NCI-H2029 treated with DMSO at 0.1 percent for 48 hours (cell line): ENCODE measurements around the gene NUDT12.

Experiments used
- DNase-seq: peaks from one replicate; lab custom pipeline; 2025; lab: John Stamatoyannopoulos, UW

The NUDT12 gene

GRCh38 chr5:103541114-103541513, 21.5 kb downstream of the NUDT12 start:
- no peak for DNase-seq

- no peak for DNase-seq
These were observed 22.9 kb downstream of the NUDT12 start for GRCh38 chr5:103539376-103540330.

GRCh38 chr5:103532086-103532734, 30.4 kb downstream of the NUDT12 start:
- no peak for DNase-seq

DNA sequence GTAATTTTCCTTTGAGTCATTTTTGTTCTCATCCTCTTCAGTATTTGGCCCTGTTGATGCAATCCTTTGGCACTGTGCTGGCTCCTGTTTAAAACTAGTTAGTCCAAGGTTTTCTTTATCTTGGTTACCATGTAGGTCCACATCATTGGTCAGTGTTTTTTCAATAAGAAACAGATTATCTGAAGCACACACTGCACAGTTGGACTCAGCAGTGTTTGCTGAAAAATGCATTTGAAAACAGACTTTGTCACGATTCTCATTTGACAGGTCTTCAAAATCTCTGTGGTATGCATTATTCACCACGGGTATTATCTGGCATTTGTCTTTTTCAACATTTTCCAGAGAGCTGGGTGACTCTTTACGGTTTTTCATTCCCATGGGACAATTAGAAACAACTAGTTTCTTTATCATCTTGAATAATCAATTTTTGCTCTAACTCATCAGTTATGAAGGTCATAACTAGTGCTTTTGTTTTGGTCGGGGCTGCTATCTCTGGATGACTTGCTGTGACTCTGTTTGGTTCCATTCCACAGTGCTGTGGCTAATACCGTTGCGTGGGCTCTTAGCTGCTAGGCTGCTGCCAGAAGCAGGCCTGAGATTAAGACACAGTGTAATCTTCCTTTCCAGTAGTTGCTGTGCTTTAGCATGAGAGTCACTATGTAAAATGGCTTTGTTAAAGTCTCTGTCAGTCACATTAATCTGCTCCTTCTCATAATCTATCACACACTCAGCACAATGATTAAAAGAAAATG, 36.2 kb downstream of the NUDT12 start:
- no peak for DNase-seq

- DNase-seq, result no peak
These were observed 37.2 kb downstream of the NUDT12 start for GRCh38 chr5:103525361-103525760.

DNA sequence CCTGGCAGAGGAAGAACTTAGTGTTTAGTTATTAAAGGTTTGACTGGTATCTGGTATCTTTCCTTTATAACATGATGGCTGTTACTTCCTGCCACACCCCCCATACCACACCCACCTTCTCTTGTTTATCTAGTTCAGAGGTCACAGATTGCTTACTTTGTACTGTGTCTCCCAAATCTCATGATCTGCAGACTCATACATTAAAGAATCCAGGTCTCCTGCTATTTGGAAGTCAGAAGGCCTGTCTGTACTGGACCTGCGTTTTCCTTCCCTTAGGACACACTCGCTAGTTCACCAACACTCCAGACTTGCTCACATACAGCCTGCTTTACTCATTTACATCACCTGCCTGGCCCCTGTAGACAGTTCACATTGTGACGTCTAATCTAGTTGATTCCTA, 39.3 kb downstream of the NUDT12 start:
- no peak for DNase-seq

DNA sequence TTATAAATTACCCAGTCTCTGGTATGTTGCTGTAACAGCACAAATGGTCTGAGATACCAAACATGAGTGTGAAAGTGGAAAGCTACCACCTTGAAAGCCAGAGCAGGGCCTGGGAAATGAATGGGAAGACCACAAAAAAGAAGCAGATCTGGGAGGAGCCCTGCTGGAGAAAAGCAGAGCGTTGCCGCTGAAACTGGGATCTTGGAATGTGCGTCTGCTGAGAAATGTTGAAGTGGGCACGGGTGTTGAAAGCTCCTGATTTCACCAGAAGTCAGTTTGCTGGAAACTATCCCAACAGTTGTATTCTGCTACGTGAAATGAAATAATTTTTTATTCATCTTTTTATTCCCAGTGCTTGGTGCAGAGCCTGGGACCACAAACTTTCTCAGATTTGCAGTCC, 40.0 kb downstream of the NUDT12 start:
- no peak for DNase-seq

- DNase-seq, result no peak
These were observed 43.0 kb downstream of the NUDT12 start for GRCh38 chr5:103519550-103519949.

DNA sequence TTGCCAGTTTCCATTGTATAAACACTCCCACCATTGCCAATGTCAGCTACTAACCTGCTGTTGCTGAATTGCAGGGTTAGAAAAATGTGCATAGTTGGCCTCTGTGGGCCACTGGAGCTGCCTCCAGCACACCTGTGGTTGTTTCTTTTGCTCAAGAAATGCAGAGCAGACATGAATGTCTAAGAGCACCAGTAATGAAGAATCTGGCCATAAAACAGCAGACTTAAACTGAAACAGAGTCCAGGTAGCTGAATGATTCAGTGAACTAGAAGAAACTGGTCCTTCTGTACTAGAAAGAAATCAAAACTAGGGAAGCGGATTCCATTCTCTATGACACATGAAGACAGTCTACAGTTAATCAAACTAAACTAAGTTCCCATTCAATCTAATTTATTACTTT, 48.2 kb downstream of the NUDT12 start:
- no peak for DNase-seq

DNA sequence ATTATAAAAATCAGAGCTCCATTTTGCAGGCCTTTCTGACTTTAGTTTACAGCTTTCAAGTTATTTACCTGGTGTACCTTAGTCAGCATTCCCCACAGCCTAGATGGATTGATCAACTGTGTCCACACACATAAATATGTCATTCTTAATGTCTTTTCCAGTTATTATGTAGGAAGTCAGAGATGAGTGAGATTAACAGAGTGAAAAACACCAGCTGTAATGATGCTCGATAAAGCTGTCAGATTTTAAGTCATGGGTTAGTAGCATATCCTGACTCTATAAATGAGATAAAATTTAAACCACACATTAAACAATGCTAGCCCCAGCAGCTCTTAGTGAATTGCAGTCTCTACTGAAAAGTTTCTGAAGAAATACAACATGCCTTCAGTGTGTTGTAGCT, 48.9 kb downstream of the NUDT12 start:
- DNase-seq, result no peak

DNA sequence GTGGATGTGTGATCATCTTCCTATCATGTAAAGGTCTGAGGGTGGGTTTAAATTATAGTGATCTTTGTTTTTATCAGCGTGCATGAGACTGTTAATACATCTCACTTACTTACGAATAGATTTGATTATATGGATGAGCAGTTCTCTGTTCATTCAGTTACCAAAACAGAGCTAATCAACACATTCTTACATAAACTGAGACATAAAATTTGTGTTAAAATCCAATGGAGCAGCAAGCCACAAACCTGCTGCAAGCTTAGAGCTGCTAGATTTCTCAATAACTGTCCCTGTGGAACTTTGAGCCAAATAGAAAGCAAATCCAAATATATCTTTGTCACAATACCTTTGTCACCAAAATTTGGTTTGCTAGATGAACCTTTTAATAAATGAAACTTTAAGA, 50.1 kb downstream of the NUDT12 start:
- no peak for DNase-seq

DNA sequence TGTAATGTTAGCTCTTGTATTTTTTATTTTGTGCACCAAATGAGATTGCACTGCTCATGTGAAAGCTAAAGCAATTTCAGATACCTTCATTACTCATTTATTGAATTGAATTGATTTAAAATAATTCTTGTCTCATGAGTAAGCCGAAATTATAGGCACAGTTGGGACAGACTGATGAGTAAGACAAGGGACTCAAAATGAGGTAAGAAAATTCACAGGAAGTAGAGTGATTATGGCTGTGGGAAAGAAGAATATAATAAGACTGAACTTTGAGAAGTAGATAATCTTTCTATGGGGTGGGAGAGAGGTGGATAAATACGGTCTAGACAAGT, 51.1 kb downstream of the NUDT12 start:
- no peak for DNase-seq

GRCh38 chr5:103510851-103511553, 51.6 kb downstream of the NUDT12 start:
- DNase-seq, result no peak

GRCh38 chr5:103505581-103506305, 56.8 kb downstream of the NUDT12 start:
- DNase-seq, result no peak

GRCh38 chr5:103503066-103503465, 59.5 kb downstream of the NUDT12 start:
- no peak for DNase-seq

DNA sequence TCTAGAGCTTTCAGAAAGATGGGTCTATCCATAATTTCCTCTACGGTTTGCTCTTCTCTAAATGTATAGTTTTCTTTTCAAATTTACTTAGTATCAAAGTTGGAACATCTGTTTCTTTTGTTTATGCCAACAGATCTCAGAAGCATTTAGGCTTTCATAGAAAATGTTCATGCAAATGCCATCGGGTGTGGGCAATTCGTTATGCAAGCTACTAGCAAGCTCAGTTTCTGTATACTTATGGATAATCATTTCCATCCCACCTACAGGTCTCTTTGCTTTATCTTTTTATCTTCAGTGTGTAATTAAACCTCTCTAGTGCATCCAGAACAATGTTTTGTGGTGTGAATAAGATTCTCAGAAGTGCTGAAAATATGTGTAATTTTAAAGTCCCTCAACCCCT, 59.9 kb downstream of the NUDT12 start:
- no peak for DNase-seq
